Gastroesophageal sphincter (tissue), 3 donors: Measurements from ENCODE around the gene COG5.

Source experiments
- CTCF ChIP-seq, 4 experiments: fragments of 200-600 bp in 2 of 4; fragments of 450-650 bp in 2 of 4; sonication (generic) in 1 of 4; IDR thresholded peaks; one replicate each; pipeline ENCODE4 v1.5.1; 2017 to 2019; ENCODE audit warnings: antibody characterized with exemption in 4 of 4, mild to moderate bottlenecking in 2 of 4, moderate library complexity in 2 of 4
- EP300 ChIP-seq: sonication (generic); formaldehyde crosslinking; IDR thresholded peaks from one replicate; pipeline ENCODE4 v1.6.1; 2017; ENCODE audit warnings: antibody characterized with exemption, mild to moderate bottlenecking
- POLR2A ChIP-seq, 2 donors: fragments of 450-650 bp; IDR thresholded peaks; one replicate each; pipeline ENCODE4 v1.6.1; 2017; ENCODE audit warnings: antibody characterized with exemption in 2 of 2, mild to moderate bottlenecking in 2 of 2, moderate library complexity in 1 of 2
- POLR2AphosphoS5 ChIP-seq: sonication (generic); formaldehyde crosslinking; IDR thresholded peaks from one replicate; pipeline ENCODE4 v1.6.1; 2017; ENCODE audit warnings: antibody characterized with exemption

- TF ChIP-seq CTCF (IDR thresholded peaks at IDR 0.05) (no peak), EP300 (no peak), POLR2A (IDR thresholded peaks at IDR 0.05) (no peak), POLR2AphosphoS5 (no peak)
These were observed 170.9 kb downstream of the COG5 start for GRCh38 chr7:107392830-107393229.
